Tibial artery (tissue), 4 donors: Measurements from ENCODE around the gene ABTB2.

ENCODE experiments used
- DNase-seq, 2 donors: peaks; one replicate each; pipeline ENCODE4 v3.0.0-alpha.2; 2019
- H3K27ac ChIP-seq, 2 donors: fragments of 200-600 bp; sonication (generic) in 1 of 2; 1 replicate in 1 of 2; 2 replicates in 1 of 2; pipeline ENCODE4 v1.5.1; 2018 to 2019; ENCODE audit warnings: mild to moderate bottlenecking in 1 of 2
- H3K27me3 ChIP-seq, 2 donors: fragments of 200-600 bp; sonication (generic) in 1 of 2; one replicate each; pipeline versions ENCODE4 v1.5.1 to v1.6.0; 2016 to 2019
- H3K36me3 ChIP-seq, 3 donors: fragments of 200-600 bp; sonication (generic) in 2 of 3; one replicate each; pipeline ENCODE4 v1.5.1; 2016 to 2019; ENCODE audit warnings: mild to moderate bottlenecking in 2 of 3
- H3K4me1 ChIP-seq, 4 donors: fragments of 200-600 bp; sonication (generic) in 2 of 4; 1 replicate in 3 of 4; 2 replicates in 1 of 4; pipeline ENCODE4 v1.5.1; 2016 to 2019
- H3K4me3 ChIP-seq, 2 donors: fragments of 200-600 bp; sonication (generic) in 1 of 2; 1 replicate in 1 of 2; 2 replicates in 1 of 2; pipeline ENCODE4 v1.5.1; 2018 to 2019; ENCODE audit warnings: mild to moderate bottlenecking in 2 of 2
- H3K9me3 ChIP-seq, 3 donors: fragments of 200-600 bp; sonication (generic) in 1 of 3; one replicate each; pipeline ENCODE4 v1.5.1; 2016 to 2019
- intact Hi-C: fragments of 100-400 bp; cut with DNase I; formaldehyde crosslinking; loops from one replicate; pipeline ENCODE4 v1.15.0; 2023; ENCODE audit warnings: low total_unique reads
- TF ChIP-seq, protein P1 (sequence below), 2 experiments: fragments of 200-600 bp in 1 of 2; fragments of 450-650 bp in 1 of 2; IDR thresholded peaks; one replicate each; pipeline ENCODE4 v1.5.1; 2017 to 2019; ENCODE audit warnings: antibody characterized with exemption in 2 of 2, mild to moderate bottlenecking in 1 of 2, moderate library complexity in 1 of 2

ABTB2 gene

DNA sequence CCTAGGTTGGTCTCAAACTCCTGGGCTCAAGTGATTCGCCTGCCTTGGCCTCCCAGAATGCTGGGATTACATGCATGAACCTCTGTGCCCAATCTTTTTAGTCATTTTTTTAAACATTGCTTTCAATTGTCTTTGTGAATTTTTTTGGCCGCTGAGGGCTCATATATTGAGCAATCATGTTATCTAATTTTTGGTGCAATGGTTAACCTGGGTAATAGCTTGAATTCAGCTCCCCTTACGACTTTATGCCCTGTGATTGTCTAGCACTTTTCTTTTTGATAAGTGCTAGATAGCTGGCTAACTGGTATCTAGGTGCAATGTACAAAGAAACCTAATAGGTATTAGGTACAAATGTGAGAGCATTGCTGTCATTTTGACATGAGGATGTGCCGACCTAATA is 45.6 kb upstream of the ABTB2 start:
- no peaks in the 10 kb centered on the region for H3K36me3 ChIP-seq
- no peaks in the 10 kb centered on the region for H3K9me3 ChIP-seq
- peaks cover 0 to 6% of the 10 kb centered on the region in 2 donors for H3K27me3 ChIP-seq
- H3K4me3 ChIP-seq: no peak overlapping the region
- no peak overlapping the region for H3K27ac ChIP-seq
- no peak for DNase-seq
- TF ChIP-seq, protein P1, sequence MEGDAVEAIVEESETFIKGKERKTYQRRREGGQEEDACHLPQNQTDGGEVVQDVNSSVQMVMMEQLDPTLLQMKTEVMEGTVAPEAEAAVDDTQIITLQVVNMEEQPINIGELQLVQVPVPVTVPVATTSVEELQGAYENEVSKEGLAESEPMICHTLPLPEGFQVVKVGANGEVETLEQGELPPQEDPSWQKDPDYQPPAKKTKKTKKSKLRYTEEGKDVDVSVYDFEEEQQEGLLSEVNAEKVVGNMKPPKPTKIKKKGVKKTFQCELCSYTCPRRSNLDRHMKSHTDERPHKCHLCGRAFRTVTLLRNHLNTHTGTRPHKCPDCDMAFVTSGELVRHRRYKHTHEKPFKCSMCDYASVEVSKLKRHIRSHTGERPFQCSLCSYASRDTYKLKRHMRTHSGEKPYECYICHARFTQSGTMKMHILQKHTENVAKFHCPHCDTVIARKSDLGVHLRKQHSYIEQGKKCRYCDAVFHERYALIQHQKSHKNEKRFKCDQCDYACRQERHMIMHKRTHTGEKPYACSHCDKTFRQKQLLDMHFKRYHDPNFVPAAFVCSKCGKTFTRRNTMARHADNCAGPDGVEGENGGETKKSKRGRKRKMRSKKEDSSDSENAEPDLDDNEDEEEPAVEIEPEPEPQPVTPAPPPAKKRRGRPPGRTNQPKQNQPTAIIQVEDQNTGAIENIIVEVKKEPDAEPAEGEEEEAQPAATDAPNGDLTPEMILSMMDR (IDR thresholded peaks at IDR 0.05): no peak
- H3K4me1 ChIP-seq: no peaks in the 10 kb centered on the region
- intact Hi-C loops: no loop called here

DNA sequence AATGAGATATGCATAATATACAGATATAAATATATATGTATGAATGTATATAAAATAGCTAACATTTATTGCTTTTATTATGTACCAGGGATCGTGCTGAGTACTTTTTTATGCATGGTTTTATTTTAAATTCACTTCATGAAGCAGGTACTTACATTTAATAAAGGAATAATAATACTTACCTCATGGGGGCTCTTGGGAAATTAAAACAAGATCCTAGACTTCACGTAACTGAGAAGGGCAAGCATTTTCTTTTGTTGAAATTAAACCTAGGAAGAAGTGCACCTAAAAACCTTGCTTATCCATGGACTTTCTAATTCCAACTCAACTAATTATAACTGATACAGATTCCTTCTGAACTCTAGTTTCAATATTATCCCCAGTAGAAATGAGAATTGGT is 40.0 kb upstream of the ABTB2 start:
- H3K27ac ChIP-seq: no peak overlapping the region
- H3K27me3 ChIP-seq: peaks cover 0 to 8% of the 10 kb centered on the region in 2 donors
- TF ChIP-seq, protein P1 (IDR thresholded peaks at IDR 0.05): no peak
- H3K4me1 ChIP-seq: peaks cover 0 to 9% (median 5%) of the 10 kb centered on the region in 4 donors
- DNase-seq: no peak
- H3K4me3 ChIP-seq: no peak overlapping the region
- H3K36me3 ChIP-seq: no peaks in the 10 kb centered on the region
- intact Hi-C loops: no loop called here
- no peaks in the 10 kb centered on the region for H3K9me3 ChIP-seq

DNA sequence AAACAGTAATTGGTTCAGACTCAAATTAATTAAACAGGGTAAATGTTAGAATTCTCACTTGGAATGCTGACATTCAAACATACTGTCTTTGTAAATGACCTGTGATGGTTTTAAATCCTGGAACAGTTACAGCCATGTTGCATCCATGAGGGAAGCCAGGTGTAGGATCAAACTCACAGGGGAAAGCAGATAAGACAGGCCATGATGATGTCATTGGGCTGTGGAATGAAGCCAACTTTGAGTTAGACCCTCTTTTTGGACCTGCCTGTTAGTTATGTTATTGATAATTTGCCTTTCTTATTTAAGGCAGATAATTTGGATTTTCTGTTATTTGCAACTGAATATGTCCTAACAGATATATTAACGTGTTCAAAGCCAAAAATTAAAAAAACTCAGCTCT is 39.3 kb upstream of the ABTB2 start:
- no peaks in the 10 kb centered on the region for H3K9me3 ChIP-seq
- H3K27me3 ChIP-seq: peaks cover 0 to 8% of the 10 kb centered on the region in 2 donors
- peaks cover 0 to 9% (median 5%) of the 10 kb centered on the region in 4 donors for H3K4me1 ChIP-seq
- intact Hi-C loops: no loop called here
- no peak overlapping the region for H3K4me3 ChIP-seq
- H3K27ac ChIP-seq: no peak overlapping the region
- no peak for DNase-seq
- TF ChIP-seq, protein P1 (IDR thresholded peaks at IDR 0.05): no peak
- H3K36me3 ChIP-seq: no peaks in the 10 kb centered on the region

DNA sequence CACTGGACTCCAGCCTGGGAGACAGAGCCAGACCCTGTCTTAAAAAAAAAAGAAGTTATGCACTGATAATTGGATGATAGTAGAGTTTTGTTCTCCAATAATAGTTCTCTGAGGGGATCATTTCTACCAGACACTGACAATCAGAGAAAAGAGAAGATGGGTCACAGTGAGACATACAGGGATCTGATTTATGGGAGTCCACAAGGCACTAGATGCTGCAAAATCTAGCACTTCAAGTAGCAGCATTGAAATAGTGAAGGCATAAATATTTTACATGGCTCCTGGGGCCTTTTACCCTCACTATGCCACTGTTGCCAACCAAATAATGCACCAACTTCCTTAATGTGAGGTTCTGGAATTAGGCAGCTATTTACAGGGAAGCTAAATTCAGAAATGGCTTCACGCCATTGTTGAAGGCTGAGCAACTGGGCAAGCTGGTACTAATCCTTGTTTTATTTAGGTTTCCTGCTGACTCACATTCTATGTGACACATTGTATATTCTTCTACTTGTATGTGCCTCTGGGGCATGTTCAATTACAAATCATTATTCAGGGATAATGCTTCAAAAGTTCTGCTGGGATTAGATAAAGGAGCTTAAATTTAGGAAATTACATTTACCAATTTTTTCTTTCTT is 38.2 kb upstream of the ABTB2 start:
- no peak for DNase-seq
- intact Hi-C loops: no loop called here
- H3K27me3 ChIP-seq: peaks cover 0 to 8% of the 10 kb centered on the region in 2 donors
- H3K9me3 ChIP-seq: no peaks in the 10 kb centered on the region
- TF ChIP-seq, protein P1 (IDR thresholded peaks at IDR 0.05): no peak
- no peak overlapping the region for H3K27ac ChIP-seq
- H3K4me3 ChIP-seq: no peak overlapping the region
- no peaks in the 10 kb centered on the region for H3K36me3 ChIP-seq
- peaks cover 0 to 9% (median 5%) of the 10 kb centered on the region in 4 donors for H3K4me1 ChIP-seq

DNA sequence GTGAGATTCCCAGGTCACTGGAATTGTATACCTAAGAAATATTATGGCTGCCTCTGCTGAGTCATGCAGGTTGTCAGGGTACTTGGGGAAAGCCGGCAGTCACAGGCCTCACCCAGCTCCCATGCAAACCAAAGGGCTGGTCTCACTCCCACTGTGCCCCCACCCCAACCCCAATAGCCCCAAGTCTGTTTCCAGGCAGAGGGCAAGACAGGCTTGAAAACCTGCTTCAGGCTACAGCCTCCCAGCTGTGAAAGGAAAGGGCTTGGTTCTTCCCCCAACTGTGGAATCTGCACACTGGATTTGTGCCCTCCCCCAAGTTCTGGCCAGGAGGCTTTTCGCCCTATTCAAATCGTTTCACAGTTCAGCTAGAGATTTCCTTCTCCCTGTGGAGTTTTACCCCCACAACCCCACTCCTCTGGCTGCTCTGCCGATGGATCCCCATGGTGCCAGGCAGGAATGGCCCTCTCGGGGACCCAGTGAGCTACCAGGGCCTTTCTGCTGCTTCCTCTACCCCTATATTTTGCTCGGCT is 37.0 kb upstream of the ABTB2 start:
- TF ChIP-seq, protein P1 (IDR thresholded peaks at IDR 0.05): no peak
- no peak overlapping the region for H3K4me3 ChIP-seq
- H3K9me3 ChIP-seq: no peaks in the 10 kb centered on the region
- H3K27ac ChIP-seq: no peak overlapping the region
- peaks cover 0 to 2% of the 10 kb centered on the region in 2 donors for H3K27me3 ChIP-seq
- no peaks in the 10 kb centered on the region for H3K36me3 ChIP-seq
- H3K4me1 ChIP-seq: peaks cover 0 to 9% (median 5%) of the 10 kb centered on the region in 4 donors
- no peak for DNase-seq
- intact Hi-C loops: no loop called here
